ENCODE data around the gene FBXL19.

FBXL19 gene

GRCh38 chr16:30961384-30961783 lies 38.0 kb downstream of the FBXL19 start:
- Histone ChIP-seq H3K4me1 (ENCODE audit: control insufficient read depth, insufficient read depth, low read length) (no peaks in the 10 kb centered on the region), H3K27ac (ENCODE audit: extremely low read depth, low read depth, low read length) (no peak overlapping the region), H3K9me3 (ENCODE audit: control insufficient read depth, insufficient read depth, low read depth, low read length) (no peaks in the 10 kb centered on the region), H3K36me3 (ENCODE audit: control insufficient read depth in 2 of 2, insufficient read depth in 1 of 2, low read length in 2 of 2) (peaks cover 49 to 79% of the 10 kb centered on the region in 2 experiments), H3K4me3 (ENCODE audit: low read depth, low read length) (no peak overlapping the region)
- POLR2A ChIA-PET, result interaction anchor here (0.6 to 0.7 kb wide), 2 partner anchors 19 to 197 kb away, joined by 5 to 10 read pairs; no protein-coding TSS in a partner anchor
- TF ChIP-seq ZNF560 (tag by site-specific recombination; IDR thresholded peaks at IDR 0.05; ENCODE audit: borderline replicate concordance) (no peak), ZNF146 (tag by site-specific recombination; IDR thresholded peaks at IDR 0.05) (no peak), ZNF501 (tag by site-specific recombination; IDR thresholded peaks at IDR 0.05) (no peak), ZNF311 (tag by site-specific recombination; IDR thresholded peaks at IDR 0.05; ENCODE audit: borderline replicate concordance) (no peak), SCRT2 (tag by site-specific recombination; IDR thresholded peaks at IDR 0.05) (no peak), ZNF157 (tag by site-specific recombination; IDR thresholded peaks at IDR 0.05) (no peak), ZNF785 (tag by site-specific recombination; IDR thresholded peaks at IDR 0.05) (no peak), HOXC10 (CRISPR knock-in tag; IDR thresholded peaks at IDR 0.05) (no peak), YY1 (tag by site-specific recombination; IDR thresholded peaks at IDR 0.05) (no peak), ZBTB17 (tag by site-specific recombination; IDR thresholded peaks at IDR 0.05) (no peak), PRDM1 (tag by site-specific recombination; IDR thresholded peaks at IDR 0.05) (no peak)
- TF ChIP-seq, protein P1, sequence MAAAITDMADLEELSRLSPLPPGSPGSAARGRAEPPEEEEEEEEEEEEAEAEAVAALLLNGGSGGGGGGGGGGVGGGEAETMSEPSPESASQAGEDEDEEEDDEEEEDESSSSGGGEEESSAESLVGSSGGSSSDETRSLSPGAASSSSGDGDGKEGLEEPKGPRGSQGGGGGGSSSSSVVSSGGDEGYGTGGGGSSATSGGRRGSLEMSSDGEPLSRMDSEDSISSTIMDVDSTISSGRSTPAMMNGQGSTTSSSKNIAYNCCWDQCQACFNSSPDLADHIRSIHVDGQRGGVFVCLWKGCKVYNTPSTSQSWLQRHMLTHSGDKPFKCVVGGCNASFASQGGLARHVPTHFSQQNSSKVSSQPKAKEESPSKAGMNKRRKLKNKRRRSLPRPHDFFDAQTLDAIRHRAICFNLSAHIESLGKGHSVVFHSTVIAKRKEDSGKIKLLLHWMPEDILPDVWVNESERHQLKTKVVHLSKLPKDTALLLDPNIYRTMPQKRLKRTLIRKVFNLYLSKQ (tag by site-specific recombination; IDR thresholded peaks at IDR 0.05; ENCODE audit: borderline replicate concordance), result no peak
- CTCF ChIA-PET, result interaction anchor here (0.6 to 1.1 kb wide), 3 partner anchors 24 to 477 kb away, joined by 3 to 4 read pairs (median 4); partner anchors contain the start of gene HSD3B7

GRCh38 chr16:30963925-30964511 lies 40.6 kb downstream of the FBXL19 start:
- Histone ChIP-seq H3K27ac (ENCODE audit: extremely low read depth, low read depth, low read length) (no peak overlapping the region), H3K9me3 (ENCODE audit: control insufficient read depth, insufficient read depth, low read depth, low read length) (no peaks in the 10 kb centered on the region), H3K4me3 (ENCODE audit: low read depth, low read length) (no peak overlapping the region), H3K4me1 (ENCODE audit: control insufficient read depth, insufficient read depth, low read length) (no peaks in the 10 kb centered on the region), H3K36me3 (ENCODE audit: control insufficient read depth in 2 of 2, insufficient read depth in 1 of 2, low read length in 2 of 2) (peaks cover 68 to 94% of the 10 kb centered on the region in 2 experiments)
- ChIA-PET POLR2A (interaction anchor here (1.2 to 1.9 kb wide), 2 partner anchors 10 to 19 kb away, joined by 3 to 5 read pairs; no protein-coding TSS in a partner anchor), CTCF (interaction anchor here (1.4 kb wide), 1 partner anchor 10 kb away, joined by 10 read pairs; no protein-coding TSS in a partner anchor)
- TF ChIP-seq ZNF580 (tag by site-specific recombination; IDR thresholded peaks at IDR 0.05), result no peak
- no peak for TF ChIP-seq TCF7L2 (IDR thresholded peaks at IDR 0.05; ENCODE audit: borderline replicate concordance, low read depth, low read length)
- TF ChIP-seq EGR2 (tag by site-specific recombination; IDR thresholded peaks at IDR 0.05; ENCODE audit: low read depth), result no peak
- no peak for TF ChIP-seq ZSCAN18 (tag by site-specific recombination; IDR thresholded peaks at IDR 0.05)
- TF ChIP-seq, protein P2, sequence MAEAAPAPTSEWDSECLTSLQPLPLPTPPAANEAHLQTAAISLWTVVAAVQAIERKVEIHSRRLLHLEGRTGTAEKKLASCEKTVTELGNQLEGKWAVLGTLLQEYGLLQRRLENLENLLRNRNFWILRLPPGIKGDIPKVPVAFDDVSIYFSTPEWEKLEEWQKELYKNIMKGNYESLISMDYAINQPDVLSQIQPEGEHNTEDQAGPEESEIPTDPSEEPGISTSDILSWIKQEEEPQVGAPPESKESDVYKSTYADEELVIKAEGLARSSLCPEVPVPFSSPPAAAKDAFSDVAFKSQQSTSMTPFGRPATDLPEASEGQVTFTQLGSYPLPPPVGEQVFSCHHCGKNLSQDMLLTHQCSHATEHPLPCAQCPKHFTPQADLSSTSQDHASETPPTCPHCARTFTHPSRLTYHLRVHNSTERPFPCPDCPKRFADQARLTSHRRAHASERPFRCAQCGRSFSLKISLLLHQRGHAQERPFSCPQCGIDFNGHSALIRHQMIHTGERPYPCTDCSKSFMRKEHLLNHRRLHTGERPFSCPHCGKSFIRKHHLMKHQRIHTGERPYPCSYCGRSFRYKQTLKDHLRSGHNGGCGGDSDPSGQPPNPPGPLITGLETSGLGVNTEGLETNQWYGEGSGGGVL (tag by site-specific recombination; IDR thresholded peaks at IDR 0.05), result no peak
- TF ChIP-seq ZNF521 (tag by site-specific recombination; IDR thresholded peaks at IDR 0.05), result no peak
- TF ChIP-seq ZNF530 (tag by site-specific recombination; IDR thresholded peaks at IDR 0.05; ENCODE audit: low read depth), result no peak
- no peak for TF ChIP-seq REPIN1 (tag by site-specific recombination; IDR thresholded peaks at IDR 0.05; ENCODE audit: low read depth)
- no peak for TF ChIP-seq ZFP69B (tag by site-specific recombination; IDR thresholded peaks at IDR 0.05)
- no peak for TF ChIP-seq GLIS1 (tag by site-specific recombination; IDR thresholded peaks at IDR 0.05)
- TF ChIP-seq ZNF2 (tag by site-specific recombination; IDR thresholded peaks at IDR 0.05), result no peak
- no peak for TF ChIP-seq ZNF18 (tag by site-specific recombination; IDR thresholded peaks at IDR 0.05)
